ENCODE results near the gene BCAS1. TPM values are rescaled to one million over a fixed set of nuclear protein-coding genes. Genes with fewer than 3 reads are reported as not detected.

BCAS1 gene
- total RNA-seq, 1 donor from 2014 or later = not detected

- no peak for TF ChIP-seq CTCF (IDR thresholded peaks at IDR 0.05; ENCODE audit: insufficient read depth, low read length, severe bottlenecking)
- FAIRE-seq (no peak), DNase-seq (ENCODE audit: low read depth) (no peak)
- Histone ChIP-seq H3K36me3 (ENCODE audit: control insufficient read depth, insufficient read depth, low read length) (no peaks in the 10 kb centered on the region), H3K4me3 (ENCODE audit: low read depth, low read length) (no peak overlapping the region), H3K27me3 (ENCODE audit: control insufficient read depth, insufficient read depth, low read length) (no peaks in the 10 kb centered on the region)
Measured at GRCh38 chr20:54048481-54048880, 21.9 kb downstream of the BCAS1 start.

- FAIRE-seq (no peak), DNase-seq (ENCODE audit: low read depth) (no peak)
- no peak overlapping the region for H3K4me3 ChIP-seq (ENCODE audit: low read depth, low read length)
- no peaks in the 10 kb centered on the region for H3K36me3 ChIP-seq (ENCODE audit: control insufficient read depth, insufficient read depth, low read length)
- TF ChIP-seq CTCF (IDR thresholded peaks at IDR 0.05; ENCODE audit: insufficient read depth, low read length, severe bottlenecking) = no peak
- H3K27me3 ChIP-seq (ENCODE audit: control insufficient read depth, insufficient read depth, low read length) = no peaks in the 10 kb centered on the region
Measured at GRCh38 chr20:54047720-54048119, 22.7 kb downstream of the BCAS1 start.

DNA sequence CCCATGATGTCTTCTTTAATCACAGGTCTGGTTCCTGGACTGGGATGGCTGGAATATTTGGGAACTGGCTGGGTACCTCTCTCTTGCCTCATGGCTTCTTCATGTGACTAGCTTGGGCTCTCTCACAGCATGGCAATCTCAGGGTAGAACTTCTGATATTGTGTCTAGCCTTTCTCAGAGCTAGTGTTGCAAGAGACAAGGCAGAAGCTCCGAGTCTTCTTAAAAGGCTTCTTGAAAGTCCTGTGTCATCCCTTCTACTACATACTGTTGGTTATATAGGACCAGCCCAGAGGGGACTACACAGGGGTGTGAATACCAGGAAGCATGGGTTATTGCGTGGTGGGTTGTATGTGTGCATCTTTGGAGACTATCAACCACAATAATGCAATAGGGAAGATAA, 23.3 kb downstream of the BCAS1 start:
- DNase-seq (ENCODE audit: low read depth) (no peak), FAIRE-seq (no peak)
- Histone ChIP-seq H3K36me3 (ENCODE audit: control insufficient read depth, insufficient read depth, low read length) (no peaks in the 10 kb centered on the region), H3K27me3 (ENCODE audit: control insufficient read depth, insufficient read depth, low read length) (no peaks in the 10 kb centered on the region), H3K4me3 (ENCODE audit: low read depth, low read length) (no peak overlapping the region)
- TF ChIP-seq CTCF (IDR thresholded peaks at IDR 0.05; ENCODE audit: insufficient read depth, low read length, severe bottlenecking) = no peak

DNA sequence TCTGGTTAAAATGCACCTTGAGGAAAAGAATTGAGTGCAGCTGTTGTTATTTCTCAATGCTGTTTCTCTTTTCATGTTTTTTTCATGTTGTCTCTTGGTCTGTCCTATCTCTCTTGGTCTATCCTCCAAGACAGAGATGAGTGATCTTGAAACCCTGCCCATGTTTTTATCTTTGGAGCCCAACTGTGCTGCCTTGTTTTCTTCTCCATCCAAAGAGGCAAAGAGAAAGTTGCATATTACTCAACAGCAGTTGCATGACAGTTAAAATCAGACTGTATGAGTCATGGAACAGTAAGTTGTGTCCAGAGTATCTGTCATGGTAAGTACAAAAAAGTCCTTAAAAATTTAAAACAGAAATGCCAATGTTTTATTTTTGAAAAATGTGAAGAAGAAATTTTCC, 26.2 kb downstream of the BCAS1 start:
- Histone ChIP-seq H3K36me3 (ENCODE audit: control insufficient read depth, insufficient read depth, low read length) (no peaks in the 10 kb centered on the region), H3K27me3 (ENCODE audit: control insufficient read depth, insufficient read depth, low read length) (no peaks in the 10 kb centered on the region), H3K4me3 (ENCODE audit: low read depth, low read length) (no peak overlapping the region)
- TF ChIP-seq CTCF (IDR thresholded peaks at IDR 0.05; ENCODE audit: insufficient read depth, low read length, severe bottlenecking) = no peak
- DNase-seq (ENCODE audit: low read depth) (peak; percentile 76), FAIRE-seq (no peak)

DNA sequence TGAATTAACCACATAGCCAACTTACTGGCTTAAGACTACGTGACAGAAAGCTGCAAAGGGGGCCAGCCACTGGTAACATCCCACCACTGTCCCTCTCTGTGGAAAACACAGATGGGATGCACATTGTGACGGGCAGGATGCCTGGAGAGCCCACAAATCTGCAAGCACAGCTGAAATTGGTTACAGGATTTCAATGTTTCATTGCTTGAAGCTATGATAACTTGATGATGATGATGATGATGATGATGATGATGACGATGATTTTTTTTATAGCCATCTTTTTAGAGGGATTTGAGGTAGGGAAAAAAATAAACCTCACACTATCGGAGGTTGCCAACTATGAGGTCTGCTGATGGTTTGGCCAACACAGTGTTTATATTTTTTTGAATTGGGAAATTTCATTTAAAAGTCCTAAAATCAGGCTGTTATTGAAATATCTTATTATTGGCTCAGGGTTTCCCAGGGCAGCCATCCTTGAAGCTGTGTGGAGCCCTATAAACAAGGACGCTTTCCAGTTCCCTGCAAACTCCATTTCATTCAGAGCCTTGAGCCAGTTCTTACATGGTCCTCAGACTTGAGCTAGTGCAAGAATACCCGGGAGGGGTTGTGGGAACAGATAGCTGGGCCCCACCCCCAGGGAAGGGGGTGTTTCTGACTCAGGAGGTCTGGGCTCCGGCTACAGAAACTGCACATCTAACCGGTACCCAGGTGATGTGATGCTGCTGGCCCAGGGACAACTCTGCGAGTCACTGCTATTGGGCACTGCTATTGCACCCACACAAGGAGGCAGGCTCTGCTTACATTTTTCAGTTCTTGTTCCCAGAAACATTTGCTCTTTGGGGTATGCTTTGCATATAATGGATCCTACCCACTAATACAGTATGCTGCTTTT, 27.1 kb downstream of the BCAS1 start:
- no peaks in the 10 kb centered on the region for H3K36me3 ChIP-seq (ENCODE audit: control insufficient read depth, insufficient read depth, low read length)
- no peaks in the 10 kb centered on the region for H3K27me3 ChIP-seq (ENCODE audit: control insufficient read depth, insufficient read depth, low read length)
- FAIRE-seq (no peak), DNase-seq (ENCODE audit: low read depth) (peak; percentile 68)
- no peak overlapping the region for H3K4me3 ChIP-seq (ENCODE audit: low read depth, low read length)
- peak; percentile 16 for TF ChIP-seq CTCF (IDR thresholded peaks at IDR 0.05; ENCODE audit: insufficient read depth, low read length, severe bottlenecking)

Data from bronchial epithelial cell (primary cell).